ENCODE measurements around the gene TTC28. TPM values are rescaled to one million over a fixed set of nuclear protein-coding genes. Genes with fewer than 3 reads are reported as not detected.

The TTC28 gene
- polyA plus RNA-seq, 1 donor from 2014 or later: 14.8 TPM

GRCh38 chr22:28329186-28330073 is 350.2 kb downstream of the TTC28 start:
- Histone ChIP-seq H2AFZ (ENCODE audit: low read depth, low read length) (no peak overlapping the region), H3K4me2 (ENCODE audit: low read length) (peak overlapping the region; percentile 3), H3K36me3 (ENCODE audit: insufficient read depth, low read length) (no peaks in the 10 kb centered on the region), H4K20me1 (ENCODE audit: insufficient read depth) (no peaks in the 10 kb centered on the region), H3K27ac (ENCODE audit: low read length) (peak overlapping the region; percentile 33), H3K79me2 (replicated peaks; ENCODE audit: insufficient read depth, low read length) (peaks cover 8% of the 10 kb centered on the region), H3F3A (ENCODE audit: insufficient read depth, low read length, poor library complexity, severe bottlenecking) (no peaks in the 10 kb centered on the region), H3K9me2 (ENCODE audit: insufficient read depth, low read length) (no peaks in the 10 kb centered on the region), H3K9me3 (ENCODE audit: low read length) (no peaks in the 10 kb centered on the region), H3K4me3 (ENCODE audit: low read length) (peak overlapping the region; percentile 16), H3K27me3 (ENCODE audit: insufficient read depth, low read depth, low read length) (no peaks in the 10 kb centered on the region), H3K9ac (ENCODE audit: low read length) (no peak overlapping the region)
- TF ChIP-seq MXI1 (conservative IDR thresholded peaks at IDR 0.05; ENCODE audit: poor library complexity, severe bottlenecking) (no peak), EP300 (conservative IDR thresholded peaks at IDR 0.05; ENCODE audit: poor library complexity, severe bottlenecking) (no peak), CTCF (IDR thresholded peaks at IDR 0.05; ENCODE audit: poor library complexity, severe bottlenecking) (no peak)

GRCh38 chr22:28328756-28329155 is 350.9 kb downstream of the TTC28 start:
- Histone ChIP-seq H3F3A (ENCODE audit: insufficient read depth, low read length, poor library complexity, severe bottlenecking) (no peaks in the 10 kb centered on the region), H2AFZ (ENCODE audit: low read depth, low read length) (no peak overlapping the region), H3K4me2 (ENCODE audit: low read length) (no peak overlapping the region), H3K79me2 (replicated peaks; ENCODE audit: insufficient read depth, low read length) (peaks cover 8% of the 10 kb centered on the region), H3K9me3 (ENCODE audit: low read length) (no peaks in the 10 kb centered on the region), H3K27ac (ENCODE audit: low read length) (peak overlapping the region; percentile 33), H4K20me1 (ENCODE audit: insufficient read depth) (no peaks in the 10 kb centered on the region), H3K4me3 (ENCODE audit: low read length) (no peak overlapping the region), H3K27me3 (ENCODE audit: insufficient read depth, low read depth, low read length) (no peaks in the 10 kb centered on the region), H3K9ac (ENCODE audit: low read length) (no peak overlapping the region), H3K9me2 (ENCODE audit: insufficient read depth, low read length) (no peaks in the 10 kb centered on the region), H3K36me3 (ENCODE audit: insufficient read depth, low read length) (no peaks in the 10 kb centered on the region)
- TF ChIP-seq CTCF (IDR thresholded peaks at IDR 0.05; ENCODE audit: poor library complexity, severe bottlenecking) (no peak), POLR2AphosphoS5 (IDR thresholded peaks at IDR 0.05) (no peak), RAD21 (conservative IDR thresholded peaks at IDR 0.05) (no peak), TAF1 (IDR thresholded peaks at IDR 0.05; ENCODE audit: low read depth) (no peak), SMC3 (conservative IDR thresholded peaks at IDR 0.05; ENCODE audit: poor library complexity) (no peak)
- TF ChIP-seq, protein P1, sequence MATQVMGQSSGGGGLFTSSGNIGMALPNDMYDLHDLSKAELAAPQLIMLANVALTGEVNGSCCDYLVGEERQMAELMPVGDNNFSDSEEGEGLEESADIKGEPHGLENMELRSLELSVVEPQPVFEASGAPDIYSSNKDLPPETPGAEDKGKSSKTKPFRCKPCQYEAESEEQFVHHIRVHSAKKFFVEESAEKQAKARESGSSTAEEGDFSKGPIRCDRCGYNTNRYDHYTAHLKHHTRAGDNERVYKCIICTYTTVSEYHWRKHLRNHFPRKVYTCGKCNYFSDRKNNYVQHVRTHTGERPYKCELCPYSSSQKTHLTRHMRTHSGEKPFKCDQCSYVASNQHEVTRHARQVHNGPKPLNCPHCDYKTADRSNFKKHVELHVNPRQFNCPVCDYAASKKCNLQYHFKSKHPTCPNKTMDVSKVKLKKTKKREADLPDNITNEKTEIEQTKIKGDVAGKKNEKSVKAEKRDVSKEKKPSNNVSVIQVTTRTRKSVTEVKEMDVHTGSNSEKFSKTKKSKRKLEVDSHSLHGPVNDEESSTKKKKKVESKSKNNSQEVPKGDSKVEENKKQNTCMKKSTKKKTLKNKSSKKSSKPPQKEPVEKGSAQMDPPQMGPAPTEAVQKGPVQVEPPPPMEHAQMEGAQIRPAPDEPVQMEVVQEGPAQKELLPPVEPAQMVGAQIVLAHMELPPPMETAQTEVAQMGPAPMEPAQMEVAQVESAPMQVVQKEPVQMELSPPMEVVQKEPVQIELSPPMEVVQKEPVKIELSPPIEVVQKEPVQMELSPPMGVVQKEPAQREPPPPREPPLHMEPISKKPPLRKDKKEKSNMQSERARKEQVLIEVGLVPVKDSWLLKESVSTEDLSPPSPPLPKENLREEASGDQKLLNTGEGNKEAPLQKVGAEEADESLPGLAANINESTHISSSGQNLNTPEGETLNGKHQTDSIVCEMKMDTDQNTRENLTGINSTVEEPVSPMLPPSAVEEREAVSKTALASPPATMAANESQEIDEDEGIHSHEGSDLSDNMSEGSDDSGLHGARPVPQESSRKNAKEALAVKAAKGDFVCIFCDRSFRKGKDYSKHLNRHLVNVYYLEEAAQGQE (IDR thresholded peaks at IDR 0.05; ENCODE audit: borderline replicate concordance): no peak

All from neural cell (in vitro differentiated cells).